HepG2 (cell line): ENCODE data around the gene PRRC1. TPM values are rescaled to one million over a fixed set of nuclear protein-coding genes. Genes with fewer than 3 reads are reported as not detected.

ENCODE experiments used
- ATAC-seq: fragments of 200-7000 bp; cut with Tn5 transposase; 3 replicates; pipeline ENCODE4 v1.9.1; 2020; ENCODE audit warnings: mild to moderate bottlenecking, moderate library complexity
- BruUV-seq: library from RNA; stranded (reverse); fragments of 400-500 nt; replicated peaks from 2 replicates; lab custom pipeline; 2021; lab: Mats Ljungman, UMichigan
- CTCF ChIA-PET: fragments of 300-600 bp; formaldehyde crosslinking; extraction: SDS; loops from one replicate; lab custom pipeline; 2021; ENCODE audit warnings: low total read pairs, inconsistent platforms, low intra/inter-chr PET ratio; lab: Yijun Ruan, JAX
- POLR2A ChIA-PET: fragments of 350-600 bp; sonication (Branson Sonifier 250); formaldehyde crosslinking; loops from one replicate; lab custom pipeline; 2020; ENCODE audit warnings: antibody characterized with exemption, inconsistent platforms; lab: Yijun Ruan, JAX
- DNase-seq: peaks from one replicate; pipeline ENCODE4 v3.0.0-alpha.2; 2015; ENCODE audit warnings: low spot score
- FAIRE-seq: peaks from 3 replicates; lab custom pipeline; 2011; peaks lifted over from hg19 to GRCh38; lab: Jason Lieb, UNC
- H2AFZ ChIP-seq: one replicate; pipeline ENCODE4 v1.6.1; 2011; ENCODE audit warnings: low read length, inconsistent platforms
- H3K27ac ChIP-seq: fragments of 300-600 bp; 3 replicates; pipeline ENCODE4 v1.8.0; 2011; ENCODE audit warnings: mixed run types, mild to moderate bottlenecking, mixed read lengths, low read length, inconsistent platforms; ENCODE audit not compliant: insufficient read depth; ENCODE audit errors: extremely low read length
- H3K27me3 ChIP-seq, 2 experiments: fragments of 200-600 bp in 1 of 2; 2 replicates in 1 of 2; 3 replicates in 1 of 2; pipeline versions ENCODE4 v1.6.0 to v1.8.0; 2011; ENCODE audit warnings: low read length in 2 of 2, mild to moderate bottlenecking in 2 of 2, moderate library complexity in 2 of 2, inconsistent platforms in 1 of 2; ENCODE audit not compliant: insufficient read depth in 2 of 2, control insufficient read depth in 1 of 2
- H3K36me3 ChIP-seq, 2 experiments: fragments of 200-600 bp in 1 of 2; replicated peaks in 1 of 2; 2 replicates in 1 of 2; 3 replicates in 1 of 2; pipeline versions ENCODE4 v1.5.1 to v1.8.0; 2011; ENCODE audit warnings: low read length in 2 of 2, inconsistent platforms in 1 of 2; ENCODE audit not compliant: insufficient read depth in 2 of 2, control insufficient read depth in 1 of 2
- H3K4me1 ChIP-seq: 2 replicates; pipeline ENCODE4 v1.5.1; 2012; ENCODE audit warnings: low read length, inconsistent platforms; ENCODE audit not compliant: insufficient read depth
- H3K4me2 ChIP-seq: 2 replicates; pipeline ENCODE4 v1.6.0; 2011; ENCODE audit warnings: low read depth, low read length, inconsistent platforms
- H3K4me3 ChIP-seq, 3 experiments: fragments of 200-600 bp in 1 of 3; sonication (generic), shearing (Covaris generic) in 1 of 3; replicated peaks in 1 of 3; 2 replicates each; pipeline ENCODE4 v1.5.1; 2011 to 2016; ENCODE audit warnings: low read length in 3 of 3, inconsistent platforms in 2 of 3, low read depth in 2 of 3, mild to moderate bottlenecking in 2 of 3, control low read depth in 1 of 3, mixed read lengths in 1 of 3; ENCODE audit not compliant: insufficient read depth in 1 of 3
- H3K79me2 ChIP-seq: one replicate; pipeline ENCODE4 v1.6.1; 2011; ENCODE audit warnings: low read length, inconsistent platforms; ENCODE audit not compliant: insufficient read depth
- H3K9ac ChIP-seq: 2 replicates; pipeline ENCODE4 v1.6.0; 2011; ENCODE audit warnings: mild to moderate bottlenecking, low read depth, low read length, inconsistent platforms; ENCODE audit not compliant: insufficient read depth
- H3K9me3 ChIP-seq: 2 replicates; pipeline ENCODE4 v1.5.1; 2012; ENCODE audit warnings: mild to moderate bottlenecking, low read length
- H4K20me1 ChIP-seq: 2 replicates; pipeline ENCODE4 v1.6.0; 2011; ENCODE audit warnings: inconsistent platforms, mild to moderate bottlenecking, low read length, moderate library complexity; ENCODE audit not compliant: insufficient read depth
- ATF7 ChIP-seq, 2 experiments: fragments of 450-650 bp in 1 of 2; sonication (generic) in 1 of 2; formaldehyde crosslinking in 1 of 2; IDR thresholded peaks; 2 replicates each; pipeline versions ENCODE4 v1.4.0 to v1.6.1; 2016 to 2020; ENCODE audit warnings: antibody characterized with exemption in 1 of 2, mild to moderate bottlenecking in 1 of 2, missing genetic modification reagents in 1 of 2
- ISL2 ChIP-seq: sonication (generic); formaldehyde crosslinking; IDR thresholded peaks from 2 replicates; pipeline ENCODE4 v1.5.0; 2020; ENCODE audit warnings: missing genetic modification reagents
- NFYB ChIP-seq: sonication (generic); formaldehyde crosslinking; IDR thresholded peaks from 2 replicates; pipeline ENCODE4 v1.4.0; 2020; ENCODE audit warnings: missing genetic modification reagents
- SNAPC5 ChIP-seq: sonication (generic); formaldehyde crosslinking; IDR thresholded peaks from 2 replicates; pipeline ENCODE4 v1.8.1; 2023; ENCODE audit warnings: mild to moderate bottlenecking, missing genetic modification reagents, borderline replicate concordance
- ZFP82 ChIP-seq: sonication (generic); formaldehyde crosslinking; IDR thresholded peaks from 2 replicates; pipeline ENCODE4 v1.5.1; 2020; ENCODE audit warnings: mild to moderate bottlenecking, missing genetic modification reagents, borderline replicate concordance
- ZNF180 ChIP-seq: sonication (generic); formaldehyde crosslinking; IDR thresholded peaks from 2 replicates; pipeline ENCODE4 v1.4.0; 2020; ENCODE audit warnings: low read depth, missing genetic modification reagents, borderline replicate concordance
- ZNF34 ChIP-seq: sonication (generic); formaldehyde crosslinking; IDR thresholded peaks from 2 replicates; pipeline ENCODE4 v1.4.0; 2020; ENCODE audit warnings: mild to moderate bottlenecking, missing genetic modification reagents, borderline replicate concordance
- ZSCAN20 ChIP-seq: sonication (generic); formaldehyde crosslinking; IDR thresholded peaks from 2 replicates; pipeline ENCODE4 v1.4.0; 2020; ENCODE audit warnings: missing genetic modification reagents, mild to moderate bottlenecking, borderline replicate concordance
- ZZZ3 ChIP-seq: sonication (generic); formaldehyde crosslinking; IDR thresholded peaks from 2 replicates; pipeline ENCODE4 v1.4.0; 2020; ENCODE audit warnings: missing genetic modification reagents, mild to moderate bottlenecking, borderline replicate concordance
- WGBS: methylation state at CpG from one replicate; pipeline ENCODE4 v1.1.6; 2017; ENCODE audit warnings: low lambda C conversion rate; 5-methylcytosine and 5-hydroxymethylcytosine counted together
- in situ Hi-C: cut with HindIII; loops from 2 replicates; pipeline ENCODE4 v1.10.0; 2017; ENCODE audit warnings: low pct_unique_long_range_greater_than_20kb; ENCODE audit not compliant: extremely low pct_ligation_motif_present
- intact Hi-C: fragments of 100-400 bp; cut with micrococcal nuclease; formaldehyde crosslinking; loops from one replicate; pipeline ENCODE4 v1.10.0; 2022; ENCODE audit not compliant: unreplicated experiment
- polyA plus RNA-seq, 8 experiments: library from polyadenylated mRNA; depleted of rRNA in 3 of 8; stranded (reverse) in 7 of 8; unstranded in 1 of 8; fragments of >200 nt; fragmentation: Illumina TruSeq in 4 of 8; extraction: Trizol in 4 of 8; gene quantifications; 2 replicates each; pipeline versions ENCODE4 v1.2.1 to v1.2.3, GENCODE V29; 2011 to 2016; ENCODE audit warnings: low read depth in 4 of 8, missing spikeins in 1 of 8, mixed read lengths in 1 of 8; ENCODE audit not compliant: insufficient read depth in 1 of 8
- total RNA-seq, 5 experiments: library from RNA; depleted of rRNA; stranded (reverse); fragments of >200 nt; fragmentation: Illumina TruSeq; extraction: Trizol; gene quantifications; 2 replicates each; pipeline ENCODE4 v1.2.3, GENCODE V29; 2016; ENCODE audit warnings: low read depth in 1 of 5
- TF ChIP-seq, protein P1 (sequence below): sonication (generic); formaldehyde crosslinking; IDR thresholded peaks from 2 replicates; pipeline ENCODE4 v1.8.0; 2023; ENCODE audit warnings: mild to moderate bottlenecking, missing genetic modification reagents

Gene PRRC1
- total and polyA plus RNA-seq, 2 of the 13 experiments (the other 11 are each of a cell fraction or from before 2014, with no cell fraction given): 48.5 to 51.9 TPM

GRCh38 chr5:127518319-127518621 lies 830 bp downstream of the PRRC1 start:
- no TSS peak for BruUV-seq
- WGBS: under 1% methylated on average over 10 of the region's 10 CpGs
- Histone ChIP-seq H3K4me3 (peak overlapping the region; percentile 90 to 99 (median 98)), H3K36me3 (peaks cover 1 to 7% of the 10 kb centered on the region in 2 experiments; a peak in 3 of 5 replicates), H3K4me2 (peak overlapping the region; percentile 76), H4K20me1 (peaks cover 31% of the 10 kb centered on the region), H3K9me3 (no peaks in the 10 kb centered on the region), H3K27me3 (no peaks in the 10 kb centered on the region; a peak in 1 of 5 replicates), H3K4me1 (peaks cover 52% of the 10 kb centered on the region), H2AFZ (no peak overlapping the region), H3K27ac (peak overlapping the region; percentile 96), H3K9ac (peak overlapping the region; percentile 97), H3K79me2 (peaks cover 57% of the 10 kb centered on the region)
- in situ Hi-C loops (no loop called here), intact Hi-C loops (loop anchor here (10.0 kb wide), 1 partner anchor 1577 kb away; the partner anchor contains the start of gene ISOC1)
- no peak for FAIRE-seq
- POLR2A ChIA-PET: no interaction called here
- no peak for TF ChIP-seq ZNF34
- TF ChIP-seq NFYB: peak; percentile 1; the same call in 1 of the 2 replicates
- TF ChIP-seq ATF7 (IDR thresholded peaks at IDR 0.05): no peak
- no peak for TF ChIP-seq ATF7 (CRISPR knock-in tag; IDR thresholded peaks at IDR 0.05)
- TF ChIP-seq ISL2 (CRISPR knock-in tag): peak; percentile 10; the same call in 1 of the 2 replicates
- 0 out of 2 replicates have a peak, but pooled peaks have one; percentile 5 for TF ChIP-seq ZNF180 (CRISPR knock-in tag)
- TF ChIP-seq ZSCAN20 (CRISPR knock-in tag): 0 out of 2 replicates have a peak, but pooled peaks have one; percentile 1
- TF ChIP-seq, protein P1, sequence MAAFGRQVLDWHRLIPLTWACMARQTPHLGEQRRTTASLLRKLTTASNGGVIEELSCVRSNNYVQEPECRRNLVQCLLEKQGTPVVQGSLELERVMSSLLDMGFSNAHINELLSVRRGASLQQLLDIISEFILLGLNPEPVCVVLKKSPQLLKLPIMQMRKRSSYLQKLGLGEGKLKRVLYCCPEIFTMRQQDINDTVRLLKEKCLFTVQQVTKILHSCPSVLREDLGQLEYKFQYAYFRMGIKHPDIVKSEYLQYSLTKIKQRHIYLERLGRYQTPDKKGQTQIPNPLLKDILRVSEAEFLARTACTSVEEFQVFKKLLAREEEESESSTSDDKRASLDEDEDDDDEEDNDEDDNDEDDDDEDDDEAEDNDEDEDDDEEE (CRISPR knock-in tag): 0 out of 2 replicates have a peak, but pooled peaks have one; percentile 17
- TF ChIP-seq ZZZ3 (CRISPR knock-in tag): no peak
- TF ChIP-seq ZFP82: 0 out of 2 replicates have a peak, but pooled peaks have one; percentile 31
- 0 out of 2 replicates have a peak, but pooled peaks have one; percentile 18 for TF ChIP-seq SNAPC5
- no peak for ATAC-seq
- no peak for DNase-seq
- CTCF ChIA-PET: no interaction called here
